Neural progenitor cell (in vitro differentiated cells): ENCODE data around the gene KRT80.

Source experiments
- EZH2 ChIP-seq: fragments of 200-600 bp; sonication (generic); IDR thresholded peaks from 2 replicates; pipeline ENCODE4 v1.6.1; 2017; ENCODE audit warnings: antibody characterized with exemption, mild to moderate bottlenecking, moderate library complexity
- EZH2phosphoT487 ChIP-seq: fragments of 200-600 bp; sonication (generic); IDR thresholded peaks from 2 replicates; pipeline ENCODE4 v1.6.1; 2017; ENCODE audit warnings: antibody characterized with exemption
- TF ChIP-seq, protein P1 (sequence below): fragments of 200-600 bp; sonication (generic); IDR thresholded peaks from 2 replicates; pipeline ENCODE4 v1.5.1; 2017; ENCODE audit warnings: antibody characterized with exemption, mild to moderate bottlenecking

DNA sequence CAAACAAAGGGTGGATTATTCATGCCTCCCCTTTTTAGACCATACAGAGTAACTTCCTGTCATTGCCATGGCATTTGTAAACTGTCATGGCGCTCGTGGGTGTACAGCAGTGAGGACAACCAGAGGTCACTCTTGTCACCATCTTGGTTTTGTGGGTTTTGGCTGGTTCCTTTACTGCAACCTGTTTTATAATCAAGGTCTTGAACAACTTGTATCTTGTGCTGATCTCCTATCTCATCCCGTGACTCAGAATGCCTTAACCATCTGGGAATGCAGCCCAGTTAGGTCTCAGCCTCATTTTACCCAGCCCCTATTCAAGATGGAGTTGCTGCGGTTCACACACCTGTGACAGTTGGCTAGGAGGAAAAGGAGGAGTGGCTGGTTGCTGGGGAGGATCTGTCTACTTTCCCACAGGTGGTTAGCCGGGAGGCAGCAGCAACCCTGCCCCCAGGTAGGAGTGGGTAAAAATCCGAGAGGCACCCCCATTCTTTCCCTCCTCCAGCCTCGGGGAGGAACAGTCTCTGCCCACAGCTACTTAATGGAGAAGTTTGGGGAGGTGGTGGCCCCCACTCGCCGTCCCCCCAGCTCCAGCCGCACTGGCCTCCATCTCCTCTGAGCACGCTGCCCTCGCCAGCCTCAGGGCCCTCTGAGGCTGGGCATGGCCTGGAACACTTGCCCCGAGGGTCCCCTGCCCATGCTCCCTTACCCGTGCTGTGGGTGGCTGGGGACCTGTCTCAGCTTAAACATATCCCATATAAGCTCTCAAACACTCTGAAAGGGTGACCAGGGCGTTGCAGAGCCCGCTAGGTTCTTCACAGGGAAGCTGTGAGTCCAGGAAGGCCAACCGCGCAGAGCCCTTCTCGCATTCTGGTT, 70.6 kb downstream of the KRT80 start:
- TF ChIP-seq, protein P1, sequence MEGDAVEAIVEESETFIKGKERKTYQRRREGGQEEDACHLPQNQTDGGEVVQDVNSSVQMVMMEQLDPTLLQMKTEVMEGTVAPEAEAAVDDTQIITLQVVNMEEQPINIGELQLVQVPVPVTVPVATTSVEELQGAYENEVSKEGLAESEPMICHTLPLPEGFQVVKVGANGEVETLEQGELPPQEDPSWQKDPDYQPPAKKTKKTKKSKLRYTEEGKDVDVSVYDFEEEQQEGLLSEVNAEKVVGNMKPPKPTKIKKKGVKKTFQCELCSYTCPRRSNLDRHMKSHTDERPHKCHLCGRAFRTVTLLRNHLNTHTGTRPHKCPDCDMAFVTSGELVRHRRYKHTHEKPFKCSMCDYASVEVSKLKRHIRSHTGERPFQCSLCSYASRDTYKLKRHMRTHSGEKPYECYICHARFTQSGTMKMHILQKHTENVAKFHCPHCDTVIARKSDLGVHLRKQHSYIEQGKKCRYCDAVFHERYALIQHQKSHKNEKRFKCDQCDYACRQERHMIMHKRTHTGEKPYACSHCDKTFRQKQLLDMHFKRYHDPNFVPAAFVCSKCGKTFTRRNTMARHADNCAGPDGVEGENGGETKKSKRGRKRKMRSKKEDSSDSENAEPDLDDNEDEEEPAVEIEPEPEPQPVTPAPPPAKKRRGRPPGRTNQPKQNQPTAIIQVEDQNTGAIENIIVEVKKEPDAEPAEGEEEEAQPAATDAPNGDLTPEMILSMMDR: no peak
- TF ChIP-seq EZH2 (no peak), EZH2phosphoT487 (no peak)
